NCI-H748 treated with DMSO at 0.1 percent for 48 hours (cell line): ENCODE data around the gene MLH1.
"Not testable (repeated sequence)": the region's sequence is repeated elsewhere in the genome, so short reads cannot be mapped to it uniquely, and the experiment has no call there.

ENCODE experiments used
- DNase-seq: peaks from one replicate; lab custom pipeline; 2025; lab: John Stamatoyannopoulos, UW

The MLH1 gene

DNA sequence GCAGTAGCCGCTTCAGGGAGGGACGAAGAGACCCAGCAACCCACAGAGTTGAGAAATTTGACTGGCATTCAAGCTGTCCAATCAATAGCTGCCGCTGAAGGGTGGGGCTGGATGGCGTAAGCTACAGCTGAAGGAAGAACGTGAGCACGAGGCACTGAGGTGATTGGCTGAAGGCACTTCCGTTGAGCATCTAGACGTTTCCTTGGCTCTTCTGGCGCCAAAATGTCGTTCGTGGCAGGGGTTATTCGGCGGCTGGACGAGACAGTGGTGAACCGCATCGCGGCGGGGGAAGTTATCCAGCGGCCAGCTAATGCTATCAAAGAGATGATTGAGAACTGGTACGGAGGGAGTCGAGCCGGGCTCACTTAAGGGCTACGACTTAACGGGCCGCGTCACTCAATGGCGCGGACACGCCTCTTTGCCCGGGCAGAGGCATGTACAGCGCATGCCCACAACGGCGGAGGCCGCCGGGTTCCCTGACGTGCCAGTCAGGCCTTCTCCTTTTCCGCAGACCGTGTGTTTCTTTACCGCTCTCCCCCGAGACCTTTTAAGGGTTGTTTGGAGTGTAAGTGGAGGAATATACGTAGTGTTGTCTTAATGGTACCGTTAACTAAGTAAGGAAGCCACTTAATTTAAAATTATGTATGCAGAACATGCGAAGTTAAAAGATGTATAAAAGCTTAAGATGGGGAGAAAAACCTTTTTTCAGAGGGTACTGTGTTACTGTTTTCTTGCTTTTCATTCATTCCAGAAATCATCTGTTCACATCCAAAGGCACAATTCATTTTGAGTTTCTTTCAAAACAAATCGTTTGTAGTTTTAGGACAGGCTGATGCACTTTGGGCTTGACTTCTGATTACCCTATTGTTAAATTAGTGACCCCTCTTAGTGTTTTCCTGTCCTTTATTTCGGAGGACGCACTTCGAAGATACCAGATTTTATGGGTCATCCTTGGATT, at the start of gene MLH1:
Gene MLH1, plus strand, starts transcription at position 193 of the 958 bp plus-strand sequence. Its CDS starts 30 bp downstream, at position 223.
- no peak for DNase-seq

DNA sequence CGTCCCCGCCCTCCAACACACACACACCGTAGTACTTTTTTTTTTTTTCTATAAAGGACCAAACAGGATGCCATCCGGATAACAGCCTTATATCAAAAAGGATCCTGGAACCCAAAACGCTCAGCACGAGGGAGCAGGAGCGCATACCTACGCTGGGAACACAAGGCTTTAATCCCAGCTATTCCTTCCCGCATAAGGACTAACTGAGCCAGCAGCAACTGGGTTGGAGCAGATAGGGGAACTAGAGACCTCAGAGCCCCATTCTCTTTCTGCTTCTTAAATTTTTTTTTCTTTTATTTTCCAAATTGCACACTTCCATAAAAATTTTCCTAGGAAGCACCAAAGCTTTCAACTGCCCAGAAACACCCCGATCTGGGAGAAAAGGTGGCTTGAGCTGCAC, 49.7 kb upstream of the MLH1 start:
- no peak for DNase-seq

DNA sequence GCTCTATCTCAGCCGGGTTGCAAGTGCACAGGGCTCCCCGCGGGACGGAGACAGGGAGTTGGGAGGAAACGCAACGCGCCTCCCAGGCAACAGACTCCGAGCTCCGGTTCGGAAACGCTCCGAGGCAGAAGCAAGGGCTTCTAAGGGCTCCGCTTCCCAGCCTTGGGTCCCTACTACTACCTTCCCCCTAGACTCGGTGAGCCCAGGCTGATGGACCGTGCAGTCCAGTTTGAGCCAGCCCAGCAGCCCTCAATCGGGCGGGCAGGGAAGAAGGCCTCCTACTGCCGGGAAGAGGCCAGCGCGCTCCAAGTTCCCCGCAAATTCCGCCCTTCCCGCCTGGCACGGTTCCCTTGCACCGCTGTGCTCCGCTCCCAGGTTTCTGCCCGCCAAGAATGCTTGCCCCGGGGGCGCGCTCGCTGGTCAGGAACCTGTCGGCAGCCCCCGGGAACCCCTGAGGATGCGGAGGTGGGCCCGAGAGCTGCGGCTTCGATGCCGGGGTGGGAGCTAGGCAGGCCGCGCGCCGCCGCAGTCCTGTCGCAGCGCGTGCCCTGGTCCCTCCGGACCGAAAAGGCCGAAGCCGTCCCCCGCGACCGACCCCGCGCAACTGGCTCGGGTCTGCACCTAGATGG, 49.2 kb upstream of the MLH1 start:
- DNase-seq, result peak; percentile 22

DNA sequence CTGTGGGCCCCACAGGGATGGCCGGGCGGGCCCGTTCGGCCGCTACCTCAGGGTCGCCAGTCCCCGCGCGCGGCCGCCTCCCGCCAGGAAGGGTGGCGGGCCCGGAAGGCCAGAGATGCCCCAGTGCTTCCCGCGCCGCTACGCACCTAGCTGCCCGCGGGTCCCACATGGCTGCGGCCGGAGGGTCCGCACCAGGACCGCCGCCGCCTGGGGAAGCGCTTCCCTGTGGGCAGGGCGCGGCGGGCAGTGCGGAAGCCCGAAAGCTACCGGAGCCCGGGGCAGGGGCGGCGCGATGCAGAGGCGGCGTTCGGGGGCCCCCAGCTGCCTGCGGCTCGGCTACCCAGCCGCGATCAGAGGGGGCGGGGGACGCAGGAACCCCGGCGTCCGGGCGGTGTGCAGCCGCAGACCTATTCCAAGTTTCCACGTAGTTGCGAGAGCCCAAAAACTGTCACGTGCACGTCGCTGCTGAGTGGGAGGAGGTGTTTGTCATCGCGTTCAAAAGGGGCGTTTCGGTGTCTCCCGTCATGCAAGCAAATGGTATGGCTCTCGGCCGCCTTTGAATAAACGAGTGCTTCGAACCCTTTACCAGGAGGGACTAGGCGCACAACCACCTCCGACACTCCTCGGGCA, 48.6 kb upstream of the MLH1 start, which contains the start of gene TRANK1:
Gene TRANK1, minus strand, starts transcription at position 414 of the 630 bp plus-strand sequence. Its CDS starts 245 bp downstream, at position 169.
- peak; percentile 3 for DNase-seq

DNA sequence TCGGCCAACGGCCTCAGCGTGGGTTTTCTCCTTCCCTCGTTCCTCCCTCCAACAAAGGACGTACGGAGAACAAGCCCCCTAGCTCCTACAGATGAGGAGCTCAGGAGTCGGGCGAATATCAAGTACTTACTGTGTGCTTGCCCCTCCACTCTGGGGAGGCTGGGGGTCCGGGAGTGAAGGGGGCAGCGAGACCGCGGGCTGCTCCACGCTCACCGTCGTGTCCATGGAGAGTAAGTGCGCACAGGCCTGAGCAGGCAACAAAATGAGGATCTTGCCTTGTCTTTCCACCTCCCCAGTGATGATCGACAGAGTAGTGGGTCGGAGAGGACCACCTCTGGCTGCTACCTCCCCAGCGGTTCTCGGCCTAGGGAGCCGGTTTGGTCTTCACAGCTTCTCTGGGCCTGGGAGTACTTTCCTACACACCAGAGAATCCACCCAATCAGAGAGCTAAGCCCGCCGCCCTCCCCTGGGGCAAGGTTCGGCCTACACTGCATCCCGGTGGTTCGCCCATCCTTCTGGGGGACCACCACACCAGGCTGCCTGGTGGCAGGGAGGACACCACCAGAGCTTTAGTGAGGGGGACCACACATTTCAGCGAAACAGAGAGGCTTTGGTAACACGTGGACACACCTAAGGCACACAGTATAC, 47.9 kb upstream of the MLH1 start:
- DNase-seq, result no peak

DNA sequence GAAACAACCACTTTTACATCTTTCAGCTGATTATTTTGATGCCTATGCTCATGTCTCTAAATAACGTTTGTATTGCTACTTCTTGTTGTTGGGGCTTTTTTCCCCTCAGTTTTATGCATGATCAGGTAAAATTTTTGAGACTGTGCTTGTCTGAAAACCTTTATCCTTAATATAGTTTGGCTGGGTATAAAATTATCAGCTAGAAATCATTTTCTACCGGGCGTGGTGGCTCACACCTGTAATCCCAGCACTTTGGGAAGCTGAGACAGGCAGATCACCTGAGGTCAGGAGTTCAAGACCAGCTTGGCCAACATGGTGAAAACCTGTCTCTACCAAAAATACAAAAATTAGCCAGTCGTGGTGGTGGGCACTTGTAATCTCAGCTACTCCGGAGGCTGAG, 45.5 kb upstream of the MLH1 start:
- not testable (repeated sequence) for DNase-seq

DNA sequence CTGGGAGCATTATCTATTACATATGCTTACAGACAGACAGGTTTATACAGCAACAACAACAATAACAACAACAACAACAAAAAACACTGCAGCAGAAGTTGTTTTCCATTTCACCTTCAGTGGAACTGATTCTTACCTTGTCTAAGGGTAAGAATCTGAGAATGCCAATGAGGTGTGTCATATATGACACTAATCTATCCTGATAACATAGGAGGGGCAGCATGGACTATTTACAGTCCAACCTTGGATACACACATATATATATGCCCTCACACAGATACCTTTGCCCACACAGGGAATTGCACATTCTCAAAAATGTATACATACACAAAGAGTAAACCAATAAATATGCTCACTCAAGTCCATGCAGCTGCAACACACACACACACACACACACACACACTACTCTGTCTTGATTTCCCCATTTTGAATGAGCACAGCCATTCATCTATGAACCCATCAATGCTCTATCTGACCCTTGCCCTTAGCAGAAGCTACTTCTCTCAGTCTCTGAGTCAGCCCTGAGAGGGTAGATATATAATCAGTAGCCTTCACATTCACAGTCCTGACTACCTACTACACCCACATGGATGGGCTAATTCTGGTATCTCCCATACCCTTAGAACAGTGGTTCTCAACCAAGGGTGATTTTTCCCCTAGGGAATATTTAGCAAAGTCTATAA, 38.7 kb upstream of the MLH1 start:
- no peak for DNase-seq

DNA sequence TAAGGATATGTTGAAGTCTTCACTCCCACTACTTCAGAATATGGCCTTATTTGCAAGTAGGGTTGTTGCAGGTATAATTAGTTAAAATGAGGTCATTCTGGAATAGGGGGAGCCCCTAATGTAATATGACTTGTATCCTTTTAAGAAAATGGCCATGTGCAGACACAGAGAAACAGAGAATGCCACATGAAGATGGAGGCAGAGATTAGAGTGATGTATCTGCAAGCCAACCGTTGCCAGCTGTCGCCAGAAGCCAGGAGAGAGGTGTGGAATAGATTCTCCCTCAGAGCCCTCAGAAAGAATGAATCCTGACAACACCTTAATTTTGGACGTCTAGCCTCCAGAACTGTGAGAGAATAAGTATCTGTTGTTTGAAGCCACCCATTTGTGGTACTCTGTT, 37.2 kb upstream of the MLH1 start:
- no peak for DNase-seq

DNA sequence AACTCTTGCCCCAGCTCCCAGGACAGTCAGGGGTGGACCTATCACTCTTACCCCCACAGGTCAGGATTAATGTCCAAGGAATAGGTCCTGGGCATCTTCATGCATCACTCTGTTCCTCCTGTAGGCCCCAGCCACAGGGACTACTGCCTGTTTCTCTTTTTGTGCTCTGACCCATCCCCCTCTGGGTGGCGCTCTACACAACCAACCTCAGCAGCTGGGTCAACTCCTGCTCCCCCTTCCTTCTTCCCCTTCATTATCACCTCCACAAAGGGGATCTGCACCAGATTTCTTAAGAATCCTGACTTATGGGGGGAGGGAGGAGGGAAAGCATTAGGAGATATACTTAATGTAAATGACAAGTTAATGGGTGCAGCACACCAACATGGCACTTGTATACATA, 36.3 kb upstream of the MLH1 start:
- no peak for DNase-seq

DNA sequence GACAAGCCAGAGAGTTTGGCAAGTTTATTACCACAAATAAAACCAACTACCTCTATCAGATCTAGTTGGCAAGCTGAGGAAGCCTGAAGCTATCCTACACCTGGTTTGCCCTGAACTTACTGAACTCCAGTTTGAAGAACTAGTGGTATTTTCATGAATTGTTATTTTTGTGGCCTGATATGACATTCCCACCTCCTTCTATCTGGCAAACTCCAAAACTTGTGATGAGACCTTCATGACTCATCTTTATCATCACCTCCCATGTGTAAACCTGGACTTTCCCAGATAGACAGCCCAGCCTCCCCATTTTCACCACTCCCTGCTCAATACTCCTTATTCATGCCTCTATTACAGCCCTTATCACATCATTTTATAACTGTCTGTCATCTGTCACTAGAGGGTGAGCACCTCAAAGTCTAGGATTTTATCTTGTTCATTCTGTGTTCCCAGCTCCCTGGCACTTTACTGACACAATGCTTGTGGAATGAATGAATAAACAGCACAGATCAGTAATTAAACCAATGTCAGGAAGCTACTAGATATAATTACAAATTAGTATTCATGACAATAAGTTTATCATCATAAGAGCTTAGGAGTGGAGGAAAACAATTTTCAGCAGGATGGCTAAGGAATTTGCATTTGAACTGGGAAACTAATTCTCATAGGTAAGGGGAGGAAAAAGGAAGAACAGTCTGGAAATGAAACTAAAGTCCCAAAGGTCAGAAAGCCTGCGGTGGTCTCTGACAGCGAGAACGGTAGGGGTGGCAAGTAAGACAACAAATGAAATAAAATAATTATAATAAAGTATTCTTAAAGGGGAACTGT, 35.2 kb upstream of the MLH1 start:
- no peak for DNase-seq

DNA sequence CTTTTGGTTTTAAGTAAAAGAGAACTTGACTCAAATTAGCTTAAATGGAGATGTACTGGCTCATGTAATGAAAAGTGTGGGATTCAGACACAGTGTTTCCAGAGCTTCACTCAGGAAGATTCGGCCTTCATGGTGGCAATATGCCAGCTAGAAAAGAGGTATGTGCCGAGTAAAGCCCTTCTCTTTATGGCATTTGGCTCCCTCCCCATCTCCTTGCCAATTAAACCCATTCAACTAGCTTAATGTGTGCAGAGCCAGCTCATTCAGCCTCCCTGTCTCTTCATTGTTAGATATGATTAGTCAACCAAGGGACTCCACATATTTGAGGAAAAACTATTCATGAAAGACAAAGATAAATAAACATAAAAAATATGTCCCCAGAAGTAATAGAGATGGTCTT, 33.5 kb upstream of the MLH1 start:
- DNase-seq, result no peak

DNA sequence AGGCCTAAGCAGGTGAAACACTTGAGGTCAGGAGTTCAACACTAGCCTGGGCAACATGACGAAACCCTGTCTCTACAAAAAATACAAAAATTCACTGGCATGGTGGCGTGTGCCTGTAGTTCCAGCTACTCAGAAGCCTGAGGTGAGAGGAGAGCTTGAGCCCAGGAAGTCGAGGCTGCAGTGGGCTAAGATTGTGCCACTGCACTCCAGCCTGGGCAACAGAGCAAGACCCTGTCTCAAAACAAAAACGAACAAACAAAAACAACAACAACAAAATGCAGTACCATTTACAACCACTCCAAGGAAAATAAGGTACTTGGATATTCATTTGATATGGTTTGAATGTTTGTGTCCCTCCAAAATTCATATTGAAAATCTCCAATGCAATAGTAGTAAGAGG, 32.8 kb upstream of the MLH1 start:
- no peak for DNase-seq

DNA sequence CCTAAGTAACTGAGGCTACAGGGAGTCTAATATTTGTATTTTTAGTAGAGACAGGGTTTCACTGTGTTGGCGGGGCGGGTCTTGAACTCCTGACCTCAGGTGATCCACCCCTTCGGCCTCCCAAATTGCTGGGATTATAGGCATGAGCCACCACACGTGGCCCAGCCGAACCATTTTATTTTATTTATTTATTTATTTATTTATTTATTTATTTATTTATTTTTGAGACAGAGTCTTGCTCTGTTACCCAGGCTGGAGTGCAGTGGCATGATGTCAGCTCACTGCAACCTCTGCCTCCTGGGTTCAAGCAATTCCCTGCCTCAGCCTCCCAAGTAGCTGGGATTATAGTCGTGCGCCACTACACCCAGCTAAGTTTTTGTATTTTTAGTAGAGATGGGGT, 30.3 kb upstream of the MLH1 start:
- DNase-seq, result not testable (repeated sequence)

DNA sequence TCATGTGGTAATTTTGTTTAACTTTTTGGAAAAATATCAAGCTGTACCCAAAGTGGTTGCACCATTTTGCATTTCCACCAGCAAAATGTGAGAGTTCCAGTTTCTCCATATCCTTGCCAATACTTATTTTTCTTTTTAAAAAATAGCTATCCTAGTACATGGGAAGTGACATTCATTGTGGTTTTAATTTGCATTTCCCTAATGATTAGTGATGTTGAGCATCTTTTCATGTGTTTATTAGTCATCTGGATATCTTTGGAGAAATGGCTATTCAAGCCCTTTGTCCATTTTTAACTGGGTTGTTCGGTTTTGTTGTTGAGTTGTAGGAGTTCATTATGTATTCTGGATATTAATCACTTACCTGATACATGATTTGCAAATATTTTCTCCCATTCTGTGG, 29.0 kb upstream of the MLH1 start:
- no peak for DNase-seq

DNA sequence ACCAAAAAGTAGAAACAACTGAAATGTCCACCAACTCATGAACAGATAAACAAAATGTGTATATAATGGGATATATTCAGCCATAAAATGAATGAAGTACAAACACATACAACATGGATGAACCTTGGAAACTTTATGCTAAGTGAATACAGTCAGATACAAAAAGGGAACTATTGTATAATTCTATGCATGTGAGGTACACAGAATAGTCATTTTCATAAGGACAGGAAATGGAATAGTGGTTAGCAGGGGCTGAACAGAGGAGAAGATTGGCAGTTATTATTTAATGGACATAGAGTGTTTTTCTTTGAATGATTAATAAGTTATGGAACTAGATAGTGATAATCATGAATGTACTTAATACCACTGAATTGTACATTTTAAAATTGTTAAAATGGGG, 28.5 kb upstream of the MLH1 start:
- no peak for DNase-seq

DNA sequence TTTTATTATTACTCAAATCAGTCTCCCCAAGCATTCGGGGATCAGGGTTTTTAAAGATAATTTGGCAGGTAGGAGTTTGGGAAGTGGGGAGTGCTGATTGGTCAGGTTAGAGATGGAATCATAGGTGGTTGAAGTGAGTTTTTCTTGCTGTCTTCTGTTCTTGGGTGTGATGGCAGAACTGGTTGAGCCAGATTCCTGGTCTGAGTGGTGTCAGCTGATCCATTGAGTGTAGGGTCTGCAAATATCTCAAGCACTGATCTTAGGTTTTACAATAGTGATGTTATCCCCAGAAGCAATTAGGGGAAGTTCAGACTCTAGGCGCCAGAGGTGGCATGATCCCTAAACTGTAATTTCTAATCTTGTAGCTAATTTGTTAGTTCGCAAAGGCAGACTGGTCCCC, 27.9 kb upstream of the MLH1 start:
- peak; percentile 56 for DNase-seq

DNA sequence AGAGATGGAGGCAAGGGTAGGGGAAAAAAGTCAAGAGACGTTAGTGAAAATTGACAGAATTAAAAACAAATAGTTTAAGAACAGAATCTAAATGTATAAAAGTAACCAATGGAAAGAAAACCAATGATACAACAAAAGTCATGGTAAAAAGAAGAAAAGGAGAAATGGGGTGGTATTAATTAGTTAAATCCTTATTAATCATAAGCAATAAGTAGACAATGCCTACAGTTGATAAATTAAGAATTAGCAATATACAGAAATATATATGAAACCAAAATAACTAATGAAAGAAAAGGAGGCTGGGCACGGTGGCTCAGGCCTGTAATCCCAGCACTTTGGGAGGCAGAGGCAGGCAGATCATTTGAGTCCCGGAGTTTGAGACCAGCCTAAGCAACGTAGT, 24.2 kb upstream of the MLH1 start:
- no peak for DNase-seq

DNA sequence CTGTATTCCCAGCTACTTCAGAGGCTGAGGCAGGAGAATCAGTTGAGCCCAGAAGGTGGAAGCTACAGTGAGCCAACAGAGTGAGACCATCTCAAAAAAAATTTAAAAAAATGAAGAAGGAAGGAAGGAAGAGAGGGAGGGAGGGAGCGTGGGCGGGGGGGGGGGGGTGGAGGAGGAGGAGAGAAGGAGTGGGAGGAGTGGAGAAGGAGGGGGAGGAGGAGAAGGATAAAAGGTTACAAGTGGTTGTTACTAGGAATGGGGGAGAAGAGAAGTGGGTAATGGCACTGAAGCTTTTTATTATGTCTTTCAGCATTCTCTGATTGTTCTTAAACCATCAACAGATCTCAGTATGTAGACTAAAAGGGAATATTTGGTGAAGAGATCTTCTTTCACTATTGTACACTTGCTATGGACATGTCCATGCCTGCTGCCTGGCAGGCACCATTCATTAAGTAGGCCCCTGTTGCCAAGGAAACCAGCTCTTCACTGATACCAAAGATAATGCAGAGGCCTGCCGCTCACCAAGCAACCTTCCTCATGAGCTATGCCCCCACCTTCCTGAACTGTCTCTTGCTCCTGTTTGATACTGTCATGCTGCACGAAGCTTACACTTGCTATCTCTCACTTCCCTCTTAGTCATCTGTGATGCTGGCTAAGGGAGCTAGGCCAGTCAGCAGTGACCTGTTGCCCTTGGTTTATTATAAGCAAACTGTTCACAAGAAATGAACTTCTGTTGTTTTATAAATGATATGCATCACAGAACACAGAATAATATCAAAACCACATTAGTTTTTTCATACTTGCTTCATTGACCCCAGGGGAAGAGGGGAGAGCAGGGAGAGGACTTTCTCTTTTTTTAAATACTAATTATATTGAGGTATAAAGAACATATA, 23.5 kb upstream of the MLH1 start:
- DNase-seq, result peak; percentile 93

DNA sequence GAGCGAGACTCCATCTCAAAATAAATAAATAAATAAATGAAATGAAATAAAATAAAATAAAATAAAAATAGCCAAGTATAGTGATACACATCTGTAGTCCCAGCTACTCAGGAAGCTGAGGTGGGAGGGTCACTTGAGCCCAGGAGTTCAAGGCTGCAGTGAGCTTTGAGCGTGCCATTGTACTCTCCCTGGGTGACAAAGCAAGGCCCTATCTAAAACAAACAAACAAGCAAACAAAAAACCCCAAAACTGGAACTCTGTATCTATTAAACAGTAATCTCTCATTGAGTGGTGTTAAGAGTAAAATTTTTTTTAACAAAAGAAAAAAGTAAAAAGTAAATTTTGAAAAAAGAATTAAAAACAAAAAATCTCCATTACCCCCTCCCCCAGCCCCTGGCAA, 21.2 kb upstream of the MLH1 start:
- DNase-seq, result no peak

DNA sequence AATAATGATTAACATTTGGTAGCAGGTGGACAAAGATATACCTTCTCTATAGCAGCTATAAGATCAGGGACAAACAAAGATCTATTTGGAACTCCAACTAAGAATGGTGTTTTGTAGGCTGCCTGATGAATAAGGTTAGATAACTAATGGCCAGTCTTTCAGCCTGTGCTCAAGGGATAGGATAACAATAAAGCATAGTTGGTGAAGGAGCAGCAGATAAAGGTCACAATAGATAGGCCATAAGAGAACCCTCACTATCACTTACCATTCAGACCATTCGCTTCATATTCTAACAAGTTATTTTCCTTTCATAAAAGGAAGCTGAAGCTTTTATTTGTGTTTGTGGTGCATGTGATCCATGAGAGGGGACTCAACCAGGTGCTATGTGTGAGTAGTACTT, 20.2 kb upstream of the MLH1 start:
- DNase-seq, result no peak
